ENCODE measurements around the gene UGT1A4. TPM values are rescaled to one million over a fixed set of nuclear protein-coding genes. Genes with fewer than 3 reads are reported as not detected.
"Not testable (repeated sequence)": the region's sequence is repeated elsewhere in the genome, so short reads cannot be mapped to it uniquely, and the experiment has no call there.

The UGT1A4 gene
- total RNA-seq, 2 donors from 2014 or later: not detected

DNA sequence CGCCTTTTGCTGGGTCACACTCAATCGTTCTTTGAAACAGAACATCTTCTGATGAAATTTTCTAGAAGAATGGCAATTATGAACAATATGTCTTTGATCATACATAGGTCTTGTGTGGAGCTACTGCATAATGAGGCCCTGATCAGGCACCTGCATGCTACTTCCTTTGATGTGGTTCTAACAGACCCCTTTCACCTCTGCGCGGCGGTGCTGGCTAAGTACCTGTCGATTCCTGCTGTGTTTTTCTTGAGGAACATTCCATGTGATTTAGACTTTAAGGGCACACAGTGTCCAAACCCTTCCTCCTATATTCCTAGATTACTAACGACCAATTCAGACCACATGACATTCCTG, 5.3 kb upstream of the UGT1A4 start:
- no peak overlapping the region for H3K27ac ChIP-seq
- H3K4me1 ChIP-seq (ENCODE audit: control insufficient read depth in 1 of 2, low read depth in 2 of 2): no peaks in the 10 kb centered on the region
- H3K36me3 ChIP-seq: no peaks in the 10 kb centered on the region
- TF ChIP-seq, protein P1, sequence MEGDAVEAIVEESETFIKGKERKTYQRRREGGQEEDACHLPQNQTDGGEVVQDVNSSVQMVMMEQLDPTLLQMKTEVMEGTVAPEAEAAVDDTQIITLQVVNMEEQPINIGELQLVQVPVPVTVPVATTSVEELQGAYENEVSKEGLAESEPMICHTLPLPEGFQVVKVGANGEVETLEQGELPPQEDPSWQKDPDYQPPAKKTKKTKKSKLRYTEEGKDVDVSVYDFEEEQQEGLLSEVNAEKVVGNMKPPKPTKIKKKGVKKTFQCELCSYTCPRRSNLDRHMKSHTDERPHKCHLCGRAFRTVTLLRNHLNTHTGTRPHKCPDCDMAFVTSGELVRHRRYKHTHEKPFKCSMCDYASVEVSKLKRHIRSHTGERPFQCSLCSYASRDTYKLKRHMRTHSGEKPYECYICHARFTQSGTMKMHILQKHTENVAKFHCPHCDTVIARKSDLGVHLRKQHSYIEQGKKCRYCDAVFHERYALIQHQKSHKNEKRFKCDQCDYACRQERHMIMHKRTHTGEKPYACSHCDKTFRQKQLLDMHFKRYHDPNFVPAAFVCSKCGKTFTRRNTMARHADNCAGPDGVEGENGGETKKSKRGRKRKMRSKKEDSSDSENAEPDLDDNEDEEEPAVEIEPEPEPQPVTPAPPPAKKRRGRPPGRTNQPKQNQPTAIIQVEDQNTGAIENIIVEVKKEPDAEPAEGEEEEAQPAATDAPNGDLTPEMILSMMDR (IDR thresholded peaks at IDR 0.05): no peak
- DNase-seq (ENCODE audit: low spot score): no peak
- H3K27me3 ChIP-seq (replicated peaks; ENCODE audit: insufficient read depth): no peaks in the 10 kb centered on the region
- no peaks in the 10 kb centered on the region for H3K9me3 ChIP-seq
- no peak overlapping the region for H3K4me3 ChIP-seq
- ATAC-seq (ENCODE audit: insufficient number of reproducible peaks, low FRiP score, low read depth): no peak

DNA sequence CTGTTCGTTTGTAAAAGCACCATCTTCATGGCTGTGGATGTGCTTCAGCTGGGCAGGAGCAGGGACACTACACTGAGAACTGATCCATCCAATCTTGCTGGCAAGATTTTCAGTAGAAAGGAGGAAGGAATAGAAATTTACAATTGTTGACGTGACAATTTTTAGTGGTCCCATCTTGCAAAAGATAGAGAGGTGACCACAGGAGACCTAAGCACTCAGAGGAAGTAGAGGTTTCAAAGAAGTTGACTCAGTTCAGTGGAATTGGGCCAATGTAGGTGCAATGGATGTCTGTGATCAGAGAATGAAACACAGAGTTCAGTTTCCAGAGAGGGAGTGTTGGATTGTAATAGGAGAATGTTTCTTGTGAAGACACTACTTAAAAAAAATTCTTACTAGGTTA, 4.4 kb upstream of the UGT1A4 start:
- H3K36me3 ChIP-seq: no peaks in the 10 kb centered on the region
- H3K4me1 ChIP-seq (ENCODE audit: control insufficient read depth in 1 of 2, low read depth in 2 of 2): no peaks in the 10 kb centered on the region
- no peaks in the 10 kb centered on the region for H3K9me3 ChIP-seq
- H3K27me3 ChIP-seq (replicated peaks; ENCODE audit: insufficient read depth): no peaks in the 10 kb centered on the region
- TF ChIP-seq, protein P1 (IDR thresholded peaks at IDR 0.05): no peak
- no peak overlapping the region for H3K4me3 ChIP-seq
- ATAC-seq (ENCODE audit: insufficient number of reproducible peaks, low FRiP score, low read depth): no peak
- no peak for DNase-seq (ENCODE audit: low spot score)
- H3K27ac ChIP-seq: no peak overlapping the region

GRCh38 chr2:233728723-233729301, 10.3 kb downstream of the UGT1A4 start, which contains the start of gene UGT1A3:
Gene UGT1A3, plus strand, starts transcription at chr2:233729042. Its CDS starts 85 bp downstream, at chr2:233729127.
- Histone ChIP-seq H3K4me3 (no peak within 1 kb of the TSS), H3K27ac (no peak within 1 kb of the TSS), H3K27me3 (replicated peaks; ENCODE audit: insufficient read depth) (no peaks in the 10 kb centered on the region), H3K9me3 (no peaks in the 10 kb centered on the region), H3K36me3 (no peaks in the 10 kb centered on the region), H3K4me1 (ENCODE audit: control insufficient read depth in 1 of 2, low read depth in 2 of 2) (no peaks in the 10 kb centered on the region)
- ATAC-seq (ENCODE audit: insufficient number of reproducible peaks, low FRiP score, low read depth): no peak
- TF ChIP-seq, protein P1 (IDR thresholded peaks at IDR 0.05): no peak
- DNase-seq (ENCODE audit: low spot score): no peak

- DNase-seq (ENCODE audit: low spot score); ATAC-seq (ENCODE audit: insufficient number of reproducible peaks, low FRiP score, low read depth); H3K4me3 ChIP-seq; H3K27me3 ChIP-seq (replicated peaks; ENCODE audit: insufficient read depth); H3K36me3 ChIP-seq; H3K27ac ChIP-seq; H3K4me1 ChIP-seq (ENCODE audit: control insufficient read depth in 1 of 2, low read depth in 2 of 2); H3K9me3 ChIP-seq: not testable (repeated sequence)
Measured at GRCh38 chr2:233736868-233737653, 18.5 kb downstream of the UGT1A4 start.

DNA sequence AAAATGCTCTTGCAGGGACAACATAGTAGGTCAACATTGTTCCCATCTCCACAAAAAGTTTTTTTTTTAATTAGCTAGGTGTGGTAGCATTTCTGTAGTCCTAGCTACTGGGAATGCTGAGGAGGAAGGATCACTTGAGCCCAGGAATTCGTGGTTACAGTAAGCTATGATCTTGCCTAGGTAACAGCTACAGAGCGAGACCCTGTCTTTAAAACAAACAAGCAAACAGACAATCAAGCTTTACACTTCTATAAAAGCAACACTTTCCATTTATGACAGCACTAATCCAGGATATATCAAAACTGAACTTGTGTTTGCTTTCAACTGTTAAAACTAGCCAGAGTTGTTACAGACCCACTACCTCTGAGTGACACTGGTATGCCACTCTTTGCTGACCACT, 22.3 kb downstream of the UGT1A4 start:
- H3K4me1 ChIP-seq (ENCODE audit: control insufficient read depth in 1 of 2, low read depth in 2 of 2): no peaks in the 10 kb centered on the region
- no peaks in the 10 kb centered on the region for H3K36me3 ChIP-seq
- H3K9me3 ChIP-seq: no peaks in the 10 kb centered on the region
- no peaks in the 10 kb centered on the region for H3K27me3 ChIP-seq (replicated peaks; ENCODE audit: insufficient read depth)
- ATAC-seq (ENCODE audit: insufficient number of reproducible peaks, low FRiP score, low read depth) (no peak), DNase-seq (ENCODE audit: low spot score) (no peak)
- no peak overlapping the region for H3K4me3 ChIP-seq
- H3K27ac ChIP-seq: no peak overlapping the region
- TF ChIP-seq, protein P1 (IDR thresholded peaks at IDR 0.05): no peak

Data from thoracic aorta (tissue), 2 donors.